MG63 (cell line): ENCODE data around the gene FOSL2. TPM values are rescaled to one million over a fixed set of nuclear protein-coding genes. Genes with fewer than 3 reads are reported as not detected.

Source experiments
- DNase-seq: peaks from one replicate; pipeline ENCODE4 v3.0.0-alpha.2; 2020
- H3K27me3 ChIP-seq: fragments of 250-450 bp; sonication (Bioruptor Pico); 2 replicates; pipeline ENCODE4 v1.5.1; 2020; ENCODE audit warnings: mild to moderate bottlenecking, moderate library complexity
- H3K36me3 ChIP-seq: fragments of 250-450 bp; sonication (Bioruptor Pico); 2 replicates; pipeline ENCODE4 v1.5.1; 2020; ENCODE audit warnings: mild to moderate bottlenecking, moderate library complexity
- H3K4me3 ChIP-seq: fragments of 250-450 bp; sonication (Bioruptor Pico); 2 replicates; pipeline ENCODE4 v1.5.1; 2020; ENCODE audit warnings: mild to moderate bottlenecking, moderate library complexity
- H3K9me3 ChIP-seq: fragments of 250-450 bp; sonication (Bioruptor Pico); 2 replicates; pipeline ENCODE4 v1.5.1; 2020; ENCODE audit warnings: mild to moderate bottlenecking, moderate library complexity
- total RNA-seq: library from RNA; depleted of rRNA; stranded (reverse); fragments of >200 nt; shearing (Covaris generic); gene quantifications from 2 replicates; pipeline ENCODE4 v1.2.3, GENCODE V29; 2014; ENCODE audit warnings: low replicate concordance

Gene FOSL2
- total RNA-seq, 1 experiment from 2014 or later = 46.9 TPM

- no peak for DNase-seq
- Histone ChIP-seq H3K9me3 (no peaks in the 10 kb centered on the region), H3K36me3 (no peaks in the 10 kb centered on the region), H3K4me3 (no peak overlapping the region), H3K27me3 (no peaks in the 10 kb centered on the region)
Measured at GRCh38 chr2:28378679-28379584, 13.7 kb upstream of the FOSL2 start.

GRCh38 chr2:28380219-28380618, 12.4 kb upstream of the FOSL2 start:
- Histone ChIP-seq H3K4me3 (no peak overlapping the region), H3K36me3 (no peaks in the 10 kb centered on the region), H3K9me3 (no peaks in the 10 kb centered on the region), H3K27me3 (no peaks in the 10 kb centered on the region)
- no peak for DNase-seq

- no peaks in the 10 kb centered on the region for H3K9me3 ChIP-seq
- H3K36me3 ChIP-seq = no peaks in the 10 kb centered on the region
- no peak overlapping the region for H3K4me3 ChIP-seq
- no peak for DNase-seq
- no peaks in the 10 kb centered on the region for H3K27me3 ChIP-seq
Measured at GRCh38 chr2:28381225-28382180, 11.2 kb upstream of the FOSL2 start.

- Histone ChIP-seq H3K36me3 (no peaks in the 10 kb centered on the region), H3K27me3 (no peaks in the 10 kb centered on the region), H3K9me3 (no peaks in the 10 kb centered on the region), H3K4me3 (no peak overlapping the region)
- DNase-seq = no peak
Measured at GRCh38 chr2:28382755-28383154, 9.9 kb upstream of the FOSL2 start.

GRCh38 chr2:28387082-28387960, 5.3 kb upstream of the FOSL2 start:
- Histone ChIP-seq H3K36me3 (no peaks in the 10 kb centered on the region), H3K9me3 (no peaks in the 10 kb centered on the region), H3K27me3 (no peaks in the 10 kb centered on the region), H3K4me3 (no peak overlapping the region)
- no peak for DNase-seq

- Histone ChIP-seq H3K27me3 (no peaks in the 10 kb centered on the region), H3K4me3 (peak overlapping the region; percentile 92), H3K36me3 (peaks cover 9% of the 10 kb centered on the region), H3K9me3 (no peaks in the 10 kb centered on the region)
- no peak for DNase-seq
Measured at GRCh38 chr2:28389399-28390240, 3.0 kb upstream of the FOSL2 start.

- Histone ChIP-seq H3K9me3 (no peaks in the 10 kb centered on the region), H3K4me3 (peak overlapping the region; percentile 92), H3K36me3 (peaks cover 16% of the 10 kb centered on the region), H3K27me3 (no peaks in the 10 kb centered on the region)
- DNase-seq = peak; percentile 94
Measured at GRCh38 chr2:28390241-28390745, 2.4 kb upstream of the FOSL2 start.

- Histone ChIP-seq H3K27me3 (no peaks in the 10 kb centered on the region), H3K36me3 (peaks cover 23% of the 10 kb centered on the region), H3K4me3 (peak overlapping the region; percentile 92), H3K9me3 (no peaks in the 10 kb centered on the region)
- peak; percentile 91 for DNase-seq
Measured at GRCh38 chr2:28390746-28391563, 1.7 kb upstream of the FOSL2 start.

GRCh38 chr2:28391564-28392296, 928 bp upstream of the FOSL2 start:
- no peaks in the 10 kb centered on the region for H3K27me3 ChIP-seq
- H3K4me3 ChIP-seq = peak overlapping the region; percentile 92
- H3K36me3 ChIP-seq = peaks cover 28% of the 10 kb centered on the region
- H3K9me3 ChIP-seq = no peaks in the 10 kb centered on the region
- DNase-seq = peak; percentile 94

- peak; percentile 61 for DNase-seq
- H3K4me3 ChIP-seq = peak overlapping the region; percentile 92
- H3K36me3 ChIP-seq = peaks cover 37% of the 10 kb centered on the region
- H3K27me3 ChIP-seq = no peaks in the 10 kb centered on the region
- H3K9me3 ChIP-seq = no peaks in the 10 kb centered on the region
Measured at GRCh38 chr2:28393114-28393836, 617 bp downstream of the FOSL2 start.

GRCh38 chr2:28394331-28394877, 1.7 kb downstream of the FOSL2 start:
- Histone ChIP-seq H3K36me3 (peaks cover 49% of the 10 kb centered on the region), H3K27me3 (no peaks in the 10 kb centered on the region), H3K4me3 (peak overlapping the region; percentile 92), H3K9me3 (no peaks in the 10 kb centered on the region)
- peak; percentile 64 for DNase-seq

GRCh38 chr2:28394997-28395333, 2.3 kb downstream of the FOSL2 start:
- Histone ChIP-seq H3K9me3 (no peaks in the 10 kb centered on the region), H3K4me3 (peak overlapping the region; percentile 92), H3K27me3 (no peaks in the 10 kb centered on the region), H3K36me3 (peaks cover 54% of the 10 kb centered on the region)
- no peak for DNase-seq

- peaks cover 60% of the 10 kb centered on the region for H3K36me3 ChIP-seq
- no peaks in the 10 kb centered on the region for H3K27me3 ChIP-seq
- DNase-seq = peak; percentile 54
- H3K9me3 ChIP-seq = no peaks in the 10 kb centered on the region
- H3K4me3 ChIP-seq = peak overlapping the region; percentile 92
Measured at GRCh38 chr2:28395334-28396061, 2.8 kb downstream of the FOSL2 start.
